SU-DHL-6 (cell line): ENCODE data around the gene ADSS2.

Experiments used
- H2AFZ ChIP-seq: fragments of 200-600 bp; sonication (generic); 2 replicates; pipeline ENCODE4 v1.6.1; 2014; ENCODE audit warnings: low read depth, mild to moderate bottlenecking, moderate library complexity, mixed read lengths, antibody characterized with exemption, low read length; ENCODE audit not compliant: severe bottlenecking
- H3F3A ChIP-seq: fragments of 200-600 bp; shearing (Covaris generic); 2 replicates; pipeline ENCODE4 v1.6.0; 2016; ENCODE audit warnings: antibody characterized with exemption, mild to moderate bottlenecking; ENCODE audit not compliant: insufficient read depth
- H3K27ac ChIP-seq: fragments of 200-600 bp; sonication (generic); 2 replicates; pipeline ENCODE4 v1.5.1; 2016; ENCODE audit warnings: low read depth, mild to moderate bottlenecking, low read length, moderate library complexity, mixed read lengths
- H3K27me3 ChIP-seq: fragments of 200-600 bp; sonication (generic), shearing (Covaris generic); 2 replicates; pipeline ENCODE4 v1.6.0; 2014; ENCODE audit warnings: mild to moderate bottlenecking, low read length
- H3K36me3 ChIP-seq: fragments of 200-600 bp; sonication (generic); 2 replicates; pipeline ENCODE4 v1.6.1; 2014; ENCODE audit warnings: mild to moderate bottlenecking, low read length, mixed read lengths
- H3K4me2 ChIP-seq: fragments of 300-600, 200-600 bp; shearing (Covaris generic), sonication (generic); 2 replicates; pipeline ENCODE4 v1.6.0; 2014; ENCODE audit warnings: low read length, low read depth, mild to moderate bottlenecking; ENCODE audit not compliant: poor library complexity, severe bottlenecking
- H3K4me3 ChIP-seq: fragments of 200-600 bp; sonication (generic); 2 replicates; pipeline ENCODE4 v1.5.1; 2014; ENCODE audit warnings: antibody characterized with exemption, low read length, mild to moderate bottlenecking, mixed read lengths; ENCODE audit not compliant: insufficient read depth, poor library complexity, severe bottlenecking
- H3K79me2 ChIP-seq: fragments of 200-600 bp; sonication (generic); 2 replicates; pipeline ENCODE4 v1.6.1; 2014; ENCODE audit warnings: mild to moderate bottlenecking, low read length, moderate library complexity; ENCODE audit not compliant: insufficient read depth
- H3K9ac ChIP-seq: fragments of 200-600 bp; sonication (generic); 2 replicates; pipeline ENCODE4 v1.7.0; 2014; ENCODE audit warnings: mild to moderate bottlenecking, low read length
- H3K9me2 ChIP-seq: fragments of 200-600 bp; sonication (generic); replicated peaks from 2 replicates; pipeline ENCODE4 v1.6.1; 2014; ENCODE audit warnings: low read length; ENCODE audit not compliant: insufficient read depth
- H3K9me3 ChIP-seq: fragments of 200-600 bp; sonication (generic); 2 replicates; pipeline ENCODE4 v1.6.1; 2014; ENCODE audit warnings: low read length, mixed read lengths; ENCODE audit not compliant: insufficient read depth
- H4K20me1 ChIP-seq: fragments of 200-600 bp; sonication (generic); 2 replicates; pipeline ENCODE4 v1.6.1; 2014; ENCODE audit warnings: low read depth, mild to moderate bottlenecking, antibody characterized with exemption, low read length, moderate library complexity, mixed read lengths
- EZH2phosphoT487 ChIP-seq: fragments of 200-600 bp; sonication (generic), shearing (Covaris generic); conservative IDR thresholded peaks from 2 replicates; pipeline ENCODE4 v1.6.1; 2018; ENCODE audit warnings: mild to moderate bottlenecking, antibody characterized with exemption, low read length, moderate library complexity, mixed read lengths
- TF ChIP-seq, protein P1 (sequence below): fragments of 200-600 bp; sonication (generic); IDR thresholded peaks from one replicate; pipeline ENCODE4 v1.5.1; 2017; ENCODE audit warnings: antibody characterized with exemption, mild to moderate bottlenecking, low read length, moderate library complexity; ENCODE audit not compliant: insufficient read depth, poor library complexity, severe bottlenecking

ADSS2 gene

DNA sequence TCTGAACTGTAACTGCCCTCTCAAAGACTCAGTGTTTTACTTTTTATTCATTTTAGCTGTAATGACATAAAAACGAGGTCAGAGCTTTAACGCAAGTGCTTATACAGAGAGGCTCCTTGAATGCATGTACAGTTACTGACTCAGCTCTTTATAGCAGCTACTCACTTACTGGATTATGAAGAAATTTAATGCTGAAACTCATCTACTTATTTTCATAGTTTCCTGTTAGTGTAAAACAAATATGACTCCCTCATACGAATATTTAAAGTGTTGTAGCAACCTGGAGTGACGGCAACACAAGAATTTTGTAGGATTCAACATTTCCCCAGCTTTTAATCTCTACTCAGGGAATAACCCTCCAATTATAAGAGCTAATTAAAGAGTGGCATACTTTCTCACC lies 32.7 kb downstream of the ADSS2 start:
- H3K36me3 ChIP-seq = peaks cover 65% of the 10 kb centered on the region
- H3K4me2 ChIP-seq = no peak overlapping the region
- no peaks in the 10 kb centered on the region for H3K9me3 ChIP-seq
- H3K9ac ChIP-seq = no peak overlapping the region
- H3K27ac ChIP-seq = no peak overlapping the region
- H3K9me2 ChIP-seq = no peaks in the 10 kb centered on the region
- no peaks in the 10 kb centered on the region for H3K79me2 ChIP-seq
- H4K20me1 ChIP-seq = no peaks in the 10 kb centered on the region
- TF ChIP-seq, protein P1, sequence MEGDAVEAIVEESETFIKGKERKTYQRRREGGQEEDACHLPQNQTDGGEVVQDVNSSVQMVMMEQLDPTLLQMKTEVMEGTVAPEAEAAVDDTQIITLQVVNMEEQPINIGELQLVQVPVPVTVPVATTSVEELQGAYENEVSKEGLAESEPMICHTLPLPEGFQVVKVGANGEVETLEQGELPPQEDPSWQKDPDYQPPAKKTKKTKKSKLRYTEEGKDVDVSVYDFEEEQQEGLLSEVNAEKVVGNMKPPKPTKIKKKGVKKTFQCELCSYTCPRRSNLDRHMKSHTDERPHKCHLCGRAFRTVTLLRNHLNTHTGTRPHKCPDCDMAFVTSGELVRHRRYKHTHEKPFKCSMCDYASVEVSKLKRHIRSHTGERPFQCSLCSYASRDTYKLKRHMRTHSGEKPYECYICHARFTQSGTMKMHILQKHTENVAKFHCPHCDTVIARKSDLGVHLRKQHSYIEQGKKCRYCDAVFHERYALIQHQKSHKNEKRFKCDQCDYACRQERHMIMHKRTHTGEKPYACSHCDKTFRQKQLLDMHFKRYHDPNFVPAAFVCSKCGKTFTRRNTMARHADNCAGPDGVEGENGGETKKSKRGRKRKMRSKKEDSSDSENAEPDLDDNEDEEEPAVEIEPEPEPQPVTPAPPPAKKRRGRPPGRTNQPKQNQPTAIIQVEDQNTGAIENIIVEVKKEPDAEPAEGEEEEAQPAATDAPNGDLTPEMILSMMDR = no peak
- no peak for TF ChIP-seq EZH2phosphoT487
- peaks cover 4% of the 10 kb centered on the region; the same call in 1 of the 2 replicates for H3F3A ChIP-seq
- no peaks in the 10 kb centered on the region for H3K27me3 ChIP-seq
- H3K4me3 ChIP-seq = no peak overlapping the region
- no peak overlapping the region for H2AFZ ChIP-seq

DNA sequence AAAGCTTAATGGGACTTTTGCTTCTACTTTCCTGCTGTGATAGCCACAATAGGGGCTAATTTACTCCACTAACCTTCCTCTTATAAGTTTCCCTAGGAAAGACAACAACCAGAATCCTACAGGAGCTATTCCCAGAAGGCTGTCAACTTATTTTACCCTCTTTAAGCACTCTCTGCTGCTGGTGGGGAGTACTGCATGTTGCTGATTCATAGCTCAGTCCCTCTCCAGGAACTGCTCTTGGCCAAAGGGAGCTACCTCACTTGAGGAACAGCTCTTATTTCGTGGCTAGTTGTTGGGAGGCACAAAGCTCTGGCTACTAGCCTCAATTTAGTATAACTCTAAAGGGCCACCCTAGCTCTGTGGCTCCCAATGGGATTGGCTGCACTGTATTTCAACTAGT lies 37.2 kb downstream of the ADSS2 start:
- Histone ChIP-seq H3K36me3 (peaks cover 46% of the 10 kb centered on the region), H3K79me2 (no peaks in the 10 kb centered on the region)
- TF ChIP-seq, protein P1 = no peak
- no peak for TF ChIP-seq EZH2phosphoT487

DNA sequence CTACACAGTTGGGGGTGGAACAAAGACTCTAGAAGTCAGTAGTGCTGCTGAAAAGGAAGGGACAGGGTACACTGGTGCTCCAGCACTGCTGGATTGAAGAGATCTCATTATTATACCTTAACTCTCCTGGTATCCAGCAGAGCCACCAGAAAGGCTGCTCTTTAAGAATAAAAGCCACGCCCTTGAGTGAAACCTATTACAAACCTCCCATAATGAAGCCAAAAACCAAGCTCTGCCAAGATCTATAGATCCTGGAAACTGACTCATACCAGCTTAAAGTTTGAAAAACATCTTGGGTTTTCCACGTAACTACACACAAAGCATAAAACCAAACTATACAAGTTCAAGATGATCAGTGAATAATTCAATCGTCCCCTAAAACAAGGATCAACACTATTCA lies 38.0 kb downstream of the ADSS2 start:
- Histone ChIP-seq H3K9ac (no peak overlapping the region), H2AFZ (no peak overlapping the region), H3K36me3 (peaks cover 43% of the 10 kb centered on the region), H3K9me3 (no peaks in the 10 kb centered on the region), H3F3A (no peaks in the 10 kb centered on the region), H3K9me2 (no peaks in the 10 kb centered on the region), H3K4me3 (no peak overlapping the region), H3K27ac (no peak overlapping the region), H3K27me3 (no peaks in the 10 kb centered on the region), H3K79me2 (no peaks in the 10 kb centered on the region), H4K20me1 (no peaks in the 10 kb centered on the region), H3K4me2 (no peak overlapping the region)
- TF ChIP-seq EZH2phosphoT487 = no peak
- TF ChIP-seq, protein P1 = no peak

More for the DNA sequence above, 37.2 kb downstream of the ADSS2 start:
- Histone ChIP-seq H4K20me1 (no peaks in the 10 kb centered on the region), H3F3A (no peaks in the 10 kb centered on the region), H3K4me3 (no peak overlapping the region), H3K27me3 (no peaks in the 10 kb centered on the region), H2AFZ (no peak overlapping the region), H3K9ac (no peak overlapping the region), H3K4me2 (no peak overlapping the region), H3K9me2 (no peaks in the 10 kb centered on the region), H3K9me3 (no peaks in the 10 kb centered on the region), H3K27ac (no peak overlapping the region)
